Vagina (tissue), 2 donors: ENCODE data around the gene PDPK1.

Source experiments
- POLR2A ChIP-seq, 2 donors: fragments of 450-650 bp; IDR thresholded peaks; one replicate each; pipeline ENCODE4 v1.6.1; 2017; ENCODE audit warnings: antibody characterized with exemption in 2 of 2, mild to moderate bottlenecking in 2 of 2, moderate library complexity in 2 of 2
- POLR2AphosphoS5 ChIP-seq, 2 donors: sonication (generic); formaldehyde crosslinking; IDR thresholded peaks; one replicate each; pipeline ENCODE4 v1.9.0; 2017; ENCODE audit warnings: antibody characterized with exemption in 2 of 2, mild to moderate bottlenecking in 2 of 2, low read depth in 1 of 2; ENCODE audit not compliant: insufficient read depth in 1 of 2
- TF ChIP-seq, protein P1 (sequence below), 3 experiments: fragments of 450-650 bp in 2 of 3; fragments of 200-600 bp in 1 of 3; sonication (generic) in 1 of 3; IDR thresholded peaks; one replicate each; pipeline ENCODE4 v1.5.1; 2017 to 2019; ENCODE audit warnings: antibody characterized with exemption in 3 of 3, mild to moderate bottlenecking in 2 of 3, moderate library complexity in 2 of 3

GRCh38 chr16:2597560-2597902, 59.7 kb downstream of the PDPK1 start:
- TF ChIP-seq, protein P1, sequence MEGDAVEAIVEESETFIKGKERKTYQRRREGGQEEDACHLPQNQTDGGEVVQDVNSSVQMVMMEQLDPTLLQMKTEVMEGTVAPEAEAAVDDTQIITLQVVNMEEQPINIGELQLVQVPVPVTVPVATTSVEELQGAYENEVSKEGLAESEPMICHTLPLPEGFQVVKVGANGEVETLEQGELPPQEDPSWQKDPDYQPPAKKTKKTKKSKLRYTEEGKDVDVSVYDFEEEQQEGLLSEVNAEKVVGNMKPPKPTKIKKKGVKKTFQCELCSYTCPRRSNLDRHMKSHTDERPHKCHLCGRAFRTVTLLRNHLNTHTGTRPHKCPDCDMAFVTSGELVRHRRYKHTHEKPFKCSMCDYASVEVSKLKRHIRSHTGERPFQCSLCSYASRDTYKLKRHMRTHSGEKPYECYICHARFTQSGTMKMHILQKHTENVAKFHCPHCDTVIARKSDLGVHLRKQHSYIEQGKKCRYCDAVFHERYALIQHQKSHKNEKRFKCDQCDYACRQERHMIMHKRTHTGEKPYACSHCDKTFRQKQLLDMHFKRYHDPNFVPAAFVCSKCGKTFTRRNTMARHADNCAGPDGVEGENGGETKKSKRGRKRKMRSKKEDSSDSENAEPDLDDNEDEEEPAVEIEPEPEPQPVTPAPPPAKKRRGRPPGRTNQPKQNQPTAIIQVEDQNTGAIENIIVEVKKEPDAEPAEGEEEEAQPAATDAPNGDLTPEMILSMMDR (IDR thresholded peaks at IDR 0.05): no peak
- no peak for TF ChIP-seq POLR2AphosphoS5 (IDR thresholded peaks at IDR 0.05; ENCODE audit: insufficient read depth in 1 of 2, low read depth in 1 of 2)
- TF ChIP-seq POLR2A (IDR thresholded peaks at IDR 0.05): no peak
